GM12865 (cell line): Measurements from ENCODE around the gene CCNYL1.

Experiments
- DNase-seq: peaks from one replicate; pipeline ENCODE4 v3.0.0; 2010; ENCODE audit warnings: low read depth
- H3K4me3 ChIP-seq: 2 replicates; pipeline ENCODE4 v1.5.1; 2011; ENCODE audit warnings: mild to moderate bottlenecking, low read depth, low read length, control low read depth
- CTCF ChIP-seq: IDR thresholded peaks from 2 replicates; pipeline ENCODE4 v1.5.1; 2011; ENCODE audit warnings: low read length, control low read depth, low read depth, inconsistent platforms; ENCODE audit not compliant: insufficient read depth; ENCODE audit errors: missing control alignments

CCNYL1 gene

GRCh38 chr2:207790898-207791297 is 79.5 kb downstream of the CCNYL1 start:
- H3K4me3 ChIP-seq = no peak overlapping the region
- TF ChIP-seq CTCF = no peak
- no peak for DNase-seq

- no peak for TF ChIP-seq CTCF
- no peak for DNase-seq
Measured at GRCh38 chr2:207791579-207792243, 80.3 kb downstream of the CCNYL1 start.

GRCh38 chr2:207792244-207792785 is 80.9 kb downstream of the CCNYL1 start:
- peak; percentile 24 for DNase-seq
- no peak for TF ChIP-seq CTCF
- no peak overlapping the region for H3K4me3 ChIP-seq

More at GRCh38 chr2:207791579-207792243, 80.3 kb downstream of the CCNYL1 start:
- no peak overlapping the region for H3K4me3 ChIP-seq

GRCh38 chr2:207796585-207797350 is 85.3 kb downstream of the CCNYL1 start:
- no peak overlapping the region for H3K4me3 ChIP-seq
- TF ChIP-seq CTCF = no peak
- DNase-seq = no peak

GRCh38 chr2:207801259-207801658 is 89.8 kb downstream of the CCNYL1 start:
- no peak overlapping the region for H3K4me3 ChIP-seq
- no peak for TF ChIP-seq CTCF
- DNase-seq = no peak

- no peak for DNase-seq
- TF ChIP-seq CTCF = no peak
- no peak overlapping the region for H3K4me3 ChIP-seq
Measured at GRCh38 chr2:207802650-207803049, 91.2 kb downstream of the CCNYL1 start.
